Measurements from ENCODE around the gene SSB.
A peak's percentile ranks its signal among the peaks of the same experiment; 100 is the strongest.
"Not testable (repeated sequence)": the region's sequence is repeated elsewhere in the genome, so short reads cannot be mapped to it uniquely, and the experiment has no call there.

Gene SSB

DNA sequence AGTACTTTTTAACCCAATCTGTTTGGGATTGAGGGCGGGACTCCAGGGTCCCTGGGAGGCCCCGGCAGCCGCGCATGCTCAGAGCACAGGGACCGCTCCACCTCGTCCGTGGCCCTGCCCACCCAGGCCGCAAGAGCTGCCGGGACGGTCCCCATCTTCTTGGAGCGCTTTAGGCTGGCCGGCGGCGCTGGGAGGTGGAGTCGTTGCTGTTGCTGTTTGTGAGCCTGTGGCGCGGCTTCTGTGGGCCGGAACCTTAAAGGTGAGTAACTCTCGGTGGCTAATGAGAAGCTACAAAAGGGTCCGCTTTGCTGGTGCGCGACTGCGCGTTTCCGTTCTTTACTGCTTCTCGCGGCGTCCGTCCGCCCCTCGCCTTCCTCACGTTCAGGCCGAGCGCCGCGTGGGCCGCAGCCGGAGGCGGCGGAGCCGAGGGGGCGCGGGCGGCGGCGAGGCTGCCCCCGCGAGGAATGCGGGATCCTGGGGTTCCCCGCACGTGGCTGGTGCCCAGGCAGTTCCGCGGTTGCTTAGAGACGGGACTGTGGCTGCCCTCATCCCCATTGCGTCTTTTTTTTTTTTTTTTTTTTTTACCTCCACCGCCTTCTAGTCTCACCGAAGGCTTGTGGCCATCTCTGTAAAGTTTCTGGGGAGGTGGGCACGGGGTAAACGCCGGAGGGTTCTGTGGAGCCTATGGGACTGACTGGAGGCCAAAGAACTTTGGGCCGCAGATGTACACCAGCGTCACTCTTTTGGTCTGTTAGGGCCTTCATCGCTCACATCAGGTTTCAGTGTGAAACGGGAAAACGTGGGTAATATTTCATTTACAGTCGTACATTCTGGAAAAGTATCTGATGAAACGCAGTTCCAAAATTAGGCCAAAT lies at the start of gene SSB:
Gene SSB, plus strand, starts transcription at position 154 of the 875 bp plus-strand sequence. CDS start 2,090 bp downstream, outside the sequence.
- DNase-seq (ENCODE audit: low read depth in 2 of 2) = peak; percentile 87 to 91

DNA sequence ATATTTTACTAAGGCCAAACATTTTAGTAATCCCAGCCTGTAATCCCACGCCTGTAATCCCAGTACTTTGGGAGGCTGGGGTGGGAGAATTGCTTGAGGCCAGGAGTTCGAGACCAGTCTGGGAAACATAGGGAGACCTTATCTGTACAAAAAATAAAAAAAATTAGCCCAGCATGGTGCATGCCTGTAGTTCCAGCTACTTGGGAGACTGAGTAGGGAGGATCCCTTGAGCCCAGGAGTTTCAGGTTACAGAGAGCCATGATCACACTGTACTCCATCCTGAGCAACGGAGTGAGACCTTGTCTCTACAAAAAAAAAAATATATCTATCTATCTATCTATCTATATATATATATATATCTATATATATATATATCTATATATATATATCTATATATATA lies 45.9 kb upstream of the SSB start:
- no peak for DNase-seq (ENCODE audit: low read depth in 2 of 2)

- DNase-seq (ENCODE audit: low read depth in 2 of 2) = no peak
Observed at GRCh38 chr2:169755083-169755870, 43.4 kb upstream of the SSB start.

GRCh38 chr2:169756342-169756741 lies 42.3 kb upstream of the SSB start:
- no peak for DNase-seq (ENCODE audit: low read depth in 2 of 2)

GRCh38 chr2:169757356-169757755 lies 41.3 kb upstream of the SSB start:
- DNase-seq (ENCODE audit: low read depth in 2 of 2) = no peak

DNA sequence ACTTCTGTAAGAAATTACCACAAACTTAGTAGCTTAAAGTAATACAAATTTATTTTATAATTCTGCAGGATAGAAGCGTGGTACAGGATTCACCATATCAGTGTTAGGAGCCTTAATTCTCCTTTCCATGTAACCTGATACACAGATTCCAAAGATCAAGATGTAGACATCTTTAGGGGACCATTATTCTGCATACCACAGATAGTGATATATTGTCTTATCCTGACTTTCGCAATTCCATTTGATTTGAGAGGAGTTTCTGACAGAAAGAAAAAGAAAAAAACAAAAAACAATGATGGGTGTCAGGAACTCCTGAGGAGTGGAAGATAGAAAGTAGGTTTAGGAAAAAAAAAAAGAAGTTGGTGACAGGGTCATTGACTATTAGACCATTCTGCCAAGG lies 40.9 kb upstream of the SSB start:
- no peak for DNase-seq (ENCODE audit: low read depth in 2 of 2)

DNA sequence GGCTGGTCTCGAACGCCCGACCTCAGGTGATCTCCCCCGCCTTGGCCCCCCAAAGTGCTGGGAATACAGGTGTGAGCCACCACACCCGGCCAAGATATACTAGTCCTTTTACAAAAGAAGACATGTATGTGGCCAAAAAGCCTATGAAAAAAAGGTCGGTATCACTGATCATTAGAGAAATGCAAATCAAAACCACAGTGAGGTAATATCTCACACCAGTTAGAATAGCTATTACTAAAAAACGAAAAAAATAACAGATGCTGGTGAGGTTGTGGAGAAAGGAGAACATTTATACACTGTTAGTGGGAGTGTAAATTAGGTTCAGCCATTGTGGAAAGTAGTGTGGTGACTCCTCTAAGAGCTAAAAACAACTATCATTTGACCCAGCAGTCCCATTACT lies 38.7 kb upstream of the SSB start:
- no peak for DNase-seq (ENCODE audit: low read depth in 2 of 2)

- not testable (repeated sequence) for DNase-seq (ENCODE audit: low read depth in 2 of 2)
Observed at GRCh38 chr2:169760798-169761197, 37.9 kb upstream of the SSB start.

GRCh38 chr2:169761251-169761969 lies 37.3 kb upstream of the SSB start:
- DNase-seq (ENCODE audit: low read depth in 2 of 2) = no peak

- no peak for DNase-seq (ENCODE audit: low read depth in 2 of 2)
Observed at GRCh38 chr2:169761970-169762292, 36.7 kb upstream of the SSB start.

DNA sequence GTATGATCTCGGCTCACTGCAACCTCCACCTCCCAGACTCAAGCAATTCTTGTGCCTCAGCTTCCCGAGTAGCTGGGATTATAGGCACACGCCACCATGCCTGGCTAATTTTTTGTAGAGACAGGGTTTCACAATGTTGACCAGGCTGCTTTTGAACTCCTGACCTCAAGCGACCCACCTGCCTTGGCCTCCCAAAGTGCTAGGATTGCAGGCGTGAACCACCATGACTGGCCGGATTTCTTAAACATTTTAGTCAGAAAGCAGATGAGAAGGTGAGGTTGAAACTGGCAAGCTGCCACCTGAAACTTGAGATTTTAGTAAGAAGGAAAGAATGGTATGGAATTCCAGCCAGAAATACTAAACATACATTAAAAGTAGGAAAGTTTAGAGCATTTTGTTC lies 33.1 kb upstream of the SSB start:
- no peak for DNase-seq (ENCODE audit: low read depth in 2 of 2)

DNA sequence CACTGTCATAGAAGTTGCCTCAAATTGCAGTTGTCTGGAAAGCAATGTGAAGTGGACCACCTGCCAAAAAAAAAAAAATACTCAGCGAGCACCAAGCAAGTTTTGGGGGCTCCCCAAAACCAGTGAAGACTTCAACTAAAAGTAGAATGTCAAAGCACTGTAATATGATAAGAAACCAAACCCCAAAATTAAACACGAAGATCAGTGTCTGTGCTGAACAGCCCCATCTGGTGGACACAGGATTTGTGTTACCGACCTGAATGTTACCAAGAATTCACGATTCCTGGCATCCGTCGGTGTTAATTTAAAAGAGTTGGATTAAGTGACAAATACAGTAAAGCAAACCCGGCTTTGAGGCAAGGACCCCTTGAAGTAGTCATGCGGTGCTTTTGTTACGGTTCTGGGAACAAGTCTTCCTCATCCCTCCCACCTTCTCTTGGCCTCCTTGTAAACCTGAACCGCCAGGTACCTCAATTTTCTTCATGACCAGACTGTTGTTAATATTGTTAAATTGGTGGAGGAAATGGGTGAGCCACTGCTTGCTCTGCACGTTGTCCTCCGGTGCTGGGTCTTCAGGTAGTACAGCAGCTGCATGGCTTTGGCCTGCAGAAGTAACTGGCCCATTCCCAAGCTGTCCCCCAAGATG lies 31.3 kb upstream of the SSB start:
- DNase-seq (ENCODE audit: low read depth in 2 of 2) = peak; percentile 25 to 45

- peak; percentile 15 to 32 for DNase-seq (ENCODE audit: low read depth in 2 of 2)
Observed at GRCh38 chr2:169768262-169768995, 30.2 kb upstream of the SSB start.

- no peak for DNase-seq (ENCODE audit: low read depth in 2 of 2)
Observed at GRCh38 chr2:169771021-169771420, 27.6 kb upstream of the SSB start.

- DNase-seq (ENCODE audit: low read depth in 2 of 2) = no peak
Observed at GRCh38 chr2:169771612-169772011, 27.1 kb upstream of the SSB start.

DNA sequence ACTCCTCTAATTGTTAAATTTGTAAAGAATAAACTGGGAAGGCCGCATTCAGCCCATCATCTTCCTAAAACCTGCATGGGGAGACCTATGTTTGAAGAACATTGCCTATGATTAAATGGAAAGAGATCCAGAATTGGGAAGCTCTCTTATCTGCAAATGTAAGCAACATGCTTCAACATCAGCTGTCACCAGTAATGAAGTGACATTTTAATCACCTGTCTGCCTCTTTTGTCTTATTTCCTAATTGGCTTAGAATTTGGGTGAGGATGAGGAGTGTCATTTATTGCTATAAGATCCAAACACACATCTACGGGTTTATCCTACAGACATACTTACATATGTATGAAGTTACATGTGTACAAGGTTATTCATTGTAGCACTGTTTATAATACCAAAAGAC lies 26.0 kb upstream of the SSB start:
- DNase-seq (ENCODE audit: low read depth in 2 of 2) = no peak

- DNase-seq (ENCODE audit: low read depth in 2 of 2) = no peak
Observed at GRCh38 chr2:169775354-169775753, 23.3 kb upstream of the SSB start.

- no peak for DNase-seq (ENCODE audit: low read depth in 2 of 2)
Observed at GRCh38 chr2:169775765-169776164, 22.9 kb upstream of the SSB start.

GRCh38 chr2:169776252-169776761 lies 22.4 kb upstream of the SSB start:
- DNase-seq (ENCODE audit: low read depth in 2 of 2) = no peak

DNA sequence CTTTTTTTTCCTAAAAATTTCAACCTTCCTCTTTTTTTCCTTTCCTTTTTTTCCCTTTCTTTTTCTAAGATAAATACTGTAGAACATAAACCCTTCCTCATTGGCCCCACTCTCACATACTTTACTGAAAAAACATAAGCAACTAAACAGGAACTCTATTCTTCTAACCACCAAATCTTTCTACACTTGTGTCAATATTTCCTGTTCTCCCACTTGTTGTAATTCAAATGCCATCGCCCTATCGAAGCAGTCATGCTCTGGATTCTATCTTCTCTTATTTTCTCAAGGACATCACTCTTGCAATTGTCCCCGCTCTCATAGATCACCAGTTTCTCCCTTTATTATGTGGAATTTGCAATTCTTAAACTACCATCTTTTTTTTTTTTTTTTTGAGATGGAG lies 20.2 kb upstream of the SSB start:
- DNase-seq (ENCODE audit: low read depth in 2 of 2) = no peak
